ENCODE measurements around the gene UBTFL1.

Gene UBTFL1

GRCh38 chr11:90135016-90135415 is 49.3 kb downstream of the UBTFL1 start:
- H3K4me1 ChIP-seq (ENCODE audit: insufficient read depth, low read length), result peaks cover 7% of the 10 kb centered on the region; the same call in 1 of the 2 replicates
- no peaks in the 10 kb centered on the region for H3K36me3 ChIP-seq (ENCODE audit: insufficient read depth, low read length)
- H3K9ac ChIP-seq (ENCODE audit: low read depth, low read length), result peak overlapping the region; percentile 59; the same call in 1 of the 2 replicates
- H3K9me3 ChIP-seq (ENCODE audit: control insufficient read depth, insufficient read depth, low read length), result no peaks in the 10 kb centered on the region

Data from ES-I3 (cell line).